CD4-positive, alpha-beta T cell (primary cell): ENCODE data around the gene STOX2. TPM values are rescaled to one million over a fixed set of nuclear protein-coding genes. Genes with fewer than 3 reads are reported as not detected.

ENCODE experiments used
- ATAC-seq: fragments of 200-7000 bp; cut with Tn5 transposase; one replicate; pipeline ENCODE4 v1.10.0; 2022; ENCODE audit warnings: mild to moderate bottlenecking; ENCODE audit not compliant: poor library complexity
- CTCF ChIA-PET: fragments of 350-600 bp; sonication (Branson Sonifier 250); formaldehyde crosslinking; loops from one replicate; lab custom pipeline; 2021; ENCODE audit warnings: antibody characterized with exemption, inconsistent platforms; lab: Charles Lee
- POLR2A ChIA-PET: fragments of 350-600 bp; sonication (Branson Sonifier 250); formaldehyde crosslinking; loops from one replicate; lab custom pipeline; 2021; ENCODE audit warnings: antibody characterized with exemption, inconsistent platforms; lab: Charles Lee
- DNase-seq, 14 experiments: peaks; one replicate each; pipeline ENCODE4 v3.0.0-alpha.2; 2013 to 2020; ENCODE audit warnings: mixed read lengths in 2 of 14
- H3K27ac ChIP-seq, 2 donors: one replicate each; pipeline versions ENCODE4 v1.5.1 to v1.7.0; 2013; ENCODE audit warnings: low read length in 2 of 2, low read depth in 1 of 2, mild to moderate bottlenecking in 1 of 2
- H3K27me3 ChIP-seq, 2 experiments: 1 replicate in 1 of 2; 2 replicates in 1 of 2; pipeline versions ENCODE4 v1.6.1 to v1.7.0; 2013; ENCODE audit warnings: low read length in 2 of 2, control low read depth in 1 of 2, mild to moderate bottlenecking in 1 of 2, moderate library complexity in 1 of 2; ENCODE audit not compliant: insufficient read depth in 2 of 2, control insufficient read depth in 1 of 2
- H3K36me3 ChIP-seq: one replicate; pipeline ENCODE4 v1.6.1; 2013; ENCODE audit warnings: low read length, control low read depth; ENCODE audit not compliant: insufficient read depth
- H3K4me1 ChIP-seq: one replicate; pipeline ENCODE4 v1.6.1; 2013; ENCODE audit warnings: low read length, control low read depth; ENCODE audit not compliant: insufficient read depth
- H3K4me3 ChIP-seq: one replicate; pipeline ENCODE4 v1.5.1; 2013; ENCODE audit warnings: mild to moderate bottlenecking, low read length, moderate library complexity
- H3K9me3 ChIP-seq, 2 experiments: 1 replicate in 1 of 2; 2 replicates in 1 of 2; pipeline versions ENCODE4 v1.6.1 to v1.7.0; 2013; ENCODE audit warnings: low read length in 2 of 2, mild to moderate bottlenecking in 2 of 2, control low read depth in 1 of 2, moderate library complexity in 1 of 2; ENCODE audit not compliant: control insufficient read depth in 1 of 2, insufficient read depth in 1 of 2
- H3K27ac Mint-ChIP-seq: one replicate; pipeline ENCODE4 v1.8.0; 2020; ENCODE audit warnings: mixed read lengths
- H3K27me3 Mint-ChIP-seq: one replicate; pipeline ENCODE4 v1.8.0; 2021; ENCODE audit warnings: mixed read lengths
- H3K36me3 Mint-ChIP-seq: one replicate; pipeline ENCODE4 v1.8.0; 2021; ENCODE audit warnings: low read depth, mixed read lengths
- H3K4me1 Mint-ChIP-seq: one replicate; pipeline ENCODE4 v1.8.0; 2021; ENCODE audit warnings: low read depth, mixed read lengths
- H3K4me3 Mint-ChIP-seq: one replicate; pipeline ENCODE4 v1.8.0; 2020; ENCODE audit warnings: mild to moderate bottlenecking, mixed read lengths
- H3K9me3 Mint-ChIP-seq: one replicate; pipeline ENCODE4 v1.8.0; 2020; ENCODE audit warnings: mixed read lengths
- intact Hi-C, 2 experiments: fragments of 100-400 bp; cut with DNase I in 1 of 2; cut with micrococcal nuclease in 1 of 2; formaldehyde crosslinking; loops; one replicate each; pipeline versions ENCODE4 v1.15.1 to v1.9.0; 2023 to 2025; cut with DNase I, micrococcal nuclease
- total RNA-seq, 174 experiments: library from RNA in 2 of 174; stranded (reverse) in 2 of 174; gene quantifications; one replicate each; pipeline ENCODE4 v1.2.3 and lab custom pipeline; 2021 to 2026
- TF ChIP-seq, protein P1 (sequence below): fragments of 200-600 bp; IDR thresholded peaks from one replicate; pipeline ENCODE4 v1.8.0; 2022; ENCODE audit warnings: antibody characterized with exemption, mild to moderate bottlenecking

STOX2 gene
- total RNA-seq, 2 experiments from 2014 or later: not detected

DNA sequence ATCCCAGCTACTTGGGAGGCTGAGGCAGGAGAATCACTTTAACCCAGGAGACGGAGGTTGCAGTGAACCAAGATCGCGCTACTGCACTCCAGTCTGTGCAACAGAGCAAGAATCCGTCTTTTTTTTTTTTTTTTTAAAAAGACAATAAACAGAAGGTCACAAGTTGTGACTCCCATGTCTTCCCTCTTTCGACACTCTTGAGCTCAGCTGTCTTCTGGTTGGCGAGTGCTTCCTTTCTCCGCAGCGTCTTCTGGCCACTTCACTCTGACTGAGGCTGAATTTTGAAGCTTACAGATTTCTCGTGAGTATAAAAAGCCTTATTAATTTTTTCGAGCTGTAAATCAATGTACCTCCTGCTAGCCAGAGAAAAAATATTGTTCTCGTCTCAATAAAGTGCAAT is 124.9 kb downstream of the STOX2 start:
- CTCF ChIA-PET: no interaction called here
- TF ChIP-seq, protein P1, sequence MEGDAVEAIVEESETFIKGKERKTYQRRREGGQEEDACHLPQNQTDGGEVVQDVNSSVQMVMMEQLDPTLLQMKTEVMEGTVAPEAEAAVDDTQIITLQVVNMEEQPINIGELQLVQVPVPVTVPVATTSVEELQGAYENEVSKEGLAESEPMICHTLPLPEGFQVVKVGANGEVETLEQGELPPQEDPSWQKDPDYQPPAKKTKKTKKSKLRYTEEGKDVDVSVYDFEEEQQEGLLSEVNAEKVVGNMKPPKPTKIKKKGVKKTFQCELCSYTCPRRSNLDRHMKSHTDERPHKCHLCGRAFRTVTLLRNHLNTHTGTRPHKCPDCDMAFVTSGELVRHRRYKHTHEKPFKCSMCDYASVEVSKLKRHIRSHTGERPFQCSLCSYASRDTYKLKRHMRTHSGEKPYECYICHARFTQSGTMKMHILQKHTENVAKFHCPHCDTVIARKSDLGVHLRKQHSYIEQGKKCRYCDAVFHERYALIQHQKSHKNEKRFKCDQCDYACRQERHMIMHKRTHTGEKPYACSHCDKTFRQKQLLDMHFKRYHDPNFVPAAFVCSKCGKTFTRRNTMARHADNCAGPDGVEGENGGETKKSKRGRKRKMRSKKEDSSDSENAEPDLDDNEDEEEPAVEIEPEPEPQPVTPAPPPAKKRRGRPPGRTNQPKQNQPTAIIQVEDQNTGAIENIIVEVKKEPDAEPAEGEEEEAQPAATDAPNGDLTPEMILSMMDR: no peak
- intact Hi-C loops: no loop called here

DNA sequence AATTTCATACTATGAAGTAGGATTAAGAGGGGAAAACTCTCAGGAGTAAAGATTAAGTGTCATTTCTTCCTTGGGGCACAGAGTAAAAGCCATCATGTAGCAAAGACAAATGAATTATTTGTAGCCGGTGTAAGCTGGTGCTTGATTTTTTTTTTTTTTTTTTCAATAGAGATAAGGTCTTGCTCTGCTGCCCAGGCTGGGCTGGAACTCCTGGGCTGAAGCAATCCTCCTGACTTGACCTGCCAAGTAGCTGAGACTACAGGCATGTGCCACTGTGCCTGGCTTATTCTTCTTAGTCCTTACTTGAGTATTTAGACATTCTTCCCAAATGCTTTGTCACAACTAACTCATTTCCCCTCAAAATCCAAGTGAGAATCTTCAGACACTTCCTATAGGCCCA is 125.7 kb downstream of the STOX2 start:
- ATAC-seq (no peak), DNase-seq (no peak)
- Mint-ChIP-seq H3K4me1 (peaks cover 28% of the 10 kb centered on the region), H3K27ac (no peak overlapping the region), H3K9me3 (no peaks in the 10 kb centered on the region), H3K27me3 (peaks cover 13% of the 10 kb centered on the region), H3K36me3 (no peaks in the 10 kb centered on the region), H3K4me3 (no peak overlapping the region)
- Histone ChIP-seq H3K4me3 (no peak overlapping the region), H3K27me3 (peaks cover 0 to 5% of the 10 kb centered on the region in 2 experiments), H3K27ac (no peak overlapping the region), H3K36me3 (no peaks in the 10 kb centered on the region), H3K4me1 (peaks cover 12% of the 10 kb centered on the region), H3K9me3 (no peaks in the 10 kb centered on the region)
- TF ChIP-seq, protein P1: no peak
- ChIA-PET POLR2A (no interaction called here), CTCF (interaction anchor here (0.7 kb wide), 1 partner anchor 233 kb away, joined by 3 read pairs; no protein-coding TSS in a partner anchor)
- intact Hi-C loops: no loop called here

More for the DNA sequence above, 124.9 kb downstream of the STOX2 start:
- Mint-ChIP-seq H3K4me1 (peaks cover 28% of the 10 kb centered on the region), H3K36me3 (no peaks in the 10 kb centered on the region), H3K27ac (no peak overlapping the region), H3K9me3 (no peaks in the 10 kb centered on the region), H3K4me3 (no peak overlapping the region), H3K27me3 (peaks cover 13% of the 10 kb centered on the region)
- Histone ChIP-seq H3K9me3 (no peaks in the 10 kb centered on the region), H3K27me3 (peaks cover 0 to 5% of the 10 kb centered on the region in 2 experiments), H3K27ac (no peak overlapping the region), H3K4me1 (peaks cover 12% of the 10 kb centered on the region), H3K4me3 (no peak overlapping the region), H3K36me3 (no peaks in the 10 kb centered on the region)
- DNase-seq: no peak
- POLR2A ChIA-PET: no interaction called here
- ATAC-seq: no peak

- Histone ChIP-seq H3K27ac (no peak overlapping the region), H3K36me3 (no peaks in the 10 kb centered on the region), H3K4me1 (peaks cover 12% of the 10 kb centered on the region), H3K9me3 (no peaks in the 10 kb centered on the region), H3K27me3 (peaks cover 0 to 5% of the 10 kb centered on the region in 2 experiments), H3K4me3 (no peak overlapping the region)
- CTCF ChIA-PET: no interaction called here
- peaks cover 18% of the 10 kb centered on the region for H3K27me3 Mint-ChIP-seq
- H3K27ac Mint-ChIP-seq: no peak overlapping the region
- intact Hi-C loops: no loop called here
- DNase-seq (no peak), ATAC-seq (no peak)
- POLR2A ChIA-PET: no interaction called here
- H3K36me3 Mint-ChIP-seq: no peaks in the 10 kb centered on the region
- H3K4me1 Mint-ChIP-seq: peaks cover 23% of the 10 kb centered on the region
- H3K9me3 Mint-ChIP-seq: no peaks in the 10 kb centered on the region
- TF ChIP-seq, protein P1: no peak
- H3K4me3 Mint-ChIP-seq: no peak overlapping the region
Observed at GRCh38 chr4:184032091-184032490, 127.0 kb downstream of the STOX2 start.
